Ovary (tissue), 3 donors: ENCODE results near the gene DACT3.

Experiments used
- CTCF ChIP-seq, 3 donors: fragments of 450-650 bp in 2 of 3; fragments of 200-600 bp in 1 of 3; IDR thresholded peaks; one replicate each; pipeline versions ENCODE4 v1.5.1 to v1.8.0; 2016 to 2022; ENCODE audit warnings: antibody characterized with exemption in 3 of 3, mild to moderate bottlenecking in 1 of 3
- EP300 ChIP-seq: sonication (generic); formaldehyde crosslinking; IDR thresholded peaks from one replicate; pipeline ENCODE4 v1.6.1; 2017; ENCODE audit warnings: antibody characterized with exemption
- POLR2A ChIP-seq: fragments of 450-650 bp; IDR thresholded peaks from one replicate; pipeline ENCODE4 v1.6.1; 2017; ENCODE audit warnings: antibody characterized with exemption, mild to moderate bottlenecking, moderate library complexity
- donor health status: DM: no; HTN: no; CAD: no.

- TF ChIP-seq POLR2A (no peak), CTCF (IDR thresholded peaks at IDR 0.05) (no peak), EP300 (no peak)
These were observed 31.4 kb downstream of the DACT3 start for GRCh38 chr19:46629546-46630025.
